ENCODE data around the gene SH3D19.
A peak's percentile ranks its signal among the peaks of the same experiment; 100 is the strongest.

- TF ChIP-seq SIN3A (IDR thresholded peaks at IDR 0.05; ENCODE audit: borderline replicate concordance, insufficient read depth, low read length) (peak; percentile 52; the same call in 1 of the 2 replicates), TAF1 (IDR thresholded peaks at IDR 0.05; ENCODE audit: borderline replicate concordance, insufficient read depth, low read length) (peak; percentile 99)
Measured at GRCh38 chr4:151099229-151099975, 226.0 kb downstream of the SH3D19 start, which contains the start of gene RPS3A.

Measured in PFSK-1 (cell line).